H1 (cell line): ENCODE measurements around the gene FRY. TPM values are rescaled to one million over a fixed set of nuclear protein-coding genes. Genes with fewer than 3 reads are reported as not detected.

ENCODE experiments used
- CTCF ChIA-PET: fragments of 300-600 bp; sonication (Branson Sonifier 250); formaldehyde crosslinking; loops from one replicate; lab custom pipeline; 2021; ENCODE audit not compliant: partially characterized antibody; lab: Charles Lee
- POLR2A ChIA-PET: fragments of 300-600 bp; sonication (Branson Sonifier 250); formaldehyde crosslinking; loops from one replicate; lab custom pipeline; 2021; ENCODE audit warnings: inconsistent platforms; ENCODE audit not compliant: partially characterized antibody; lab: Charles Lee
- DNase-seq, 2 experiments: peaks; one replicate each; pipeline versions ENCODE4 v3.0.0 to v3.0.0-alpha.2; 2010 to 2022; ENCODE audit warnings: low spot score in 2 of 2, low read depth in 1 of 2, mixed read lengths in 1 of 2
- FAIRE-seq: peaks from 2 replicates; lab custom pipeline; 2011; peaks lifted over from hg19 to GRCh38; lab: Jason Lieb, UNC
- H2AFZ ChIP-seq: 2 replicates; pipeline ENCODE4 v1.8.1; 2012; ENCODE audit warnings: low read length, inconsistent platforms
- H2AK5ac ChIP-seq: 2 replicates; pipeline ENCODE4 v1.6.1; 2013; ENCODE audit warnings: low read depth, low read length
- H2BK120ac ChIP-seq: replicated peaks from 2 replicates; pipeline ENCODE3; 2013; ENCODE audit warnings: low read depth, low read length, inconsistent platforms
- H2BK12ac ChIP-seq: 2 replicates; pipeline ENCODE4 v1.6.1; 2013; ENCODE audit warnings: low read depth, low read length
- H2BK15ac ChIP-seq: 2 replicates; pipeline ENCODE4 v1.6.1; 2013; ENCODE audit warnings: low read length
- H2BK20ac ChIP-seq: 2 replicates; pipeline ENCODE4 v1.6.1; 2013; ENCODE audit warnings: low read length
- H2BK5ac ChIP-seq: 2 replicates; pipeline ENCODE4 v1.6.1; 2013; ENCODE audit warnings: low read depth, low read length
- H3K14ac ChIP-seq: 2 replicates; pipeline ENCODE4 v1.6.1; 2013; ENCODE audit warnings: inconsistent platforms; ENCODE audit not compliant: insufficient read length
- H3K18ac ChIP-seq: 2 replicates; pipeline ENCODE4 v1.6.1; 2013; ENCODE audit warnings: low read length; ENCODE audit errors: extremely low read depth
- H3K23ac ChIP-seq: 2 replicates; pipeline ENCODE4 v1.6.1; 2013; ENCODE audit warnings: inconsistent platforms; ENCODE audit not compliant: insufficient read length
- H3K23me2 ChIP-seq: 2 replicates; pipeline ENCODE4 v1.6.1; 2013; ENCODE audit warnings: low read depth, low read length
- H3K27ac ChIP-seq: 2 replicates; pipeline ENCODE4 v1.6.1; 2011; ENCODE audit warnings: low read depth, low read length, inconsistent platforms
- H3K27me3 ChIP-seq, 4 experiments: replicated peaks in 1 of 4; 1 replicate in 1 of 4; 2 replicates in 3 of 4; pipeline versions ENCODE4 v1.6.1 to v1.8.1; 2011 to 2013; ENCODE audit warnings: low read length in 3 of 4, mild to moderate bottlenecking in 3 of 4, inconsistent platforms in 2 of 4, mixed read lengths in 2 of 4, moderate library complexity in 1 of 4; ENCODE audit not compliant: control insufficient read depth in 3 of 4, insufficient read depth in 3 of 4; ENCODE audit errors: extremely low read depth in 1 of 4
- H3K36me3 ChIP-seq, 4 experiments: 2 replicates each; pipeline versions ENCODE4 v1.6.1 to v1.8.1; 2011 to 2013; ENCODE audit warnings: mild to moderate bottlenecking in 4 of 4, low read length in 3 of 4, moderate library complexity in 2 of 4, control low read depth in 1 of 4, inconsistent platforms in 1 of 4; ENCODE audit not compliant: insufficient read depth in 4 of 4, control insufficient read depth in 2 of 4
- H3K4ac ChIP-seq: replicated peaks from 2 replicates; pipeline ENCODE3; 2013; ENCODE audit warnings: low read length, low read depth, mixed read lengths, inconsistent platforms; ENCODE audit not compliant: insufficient read length
- H3K4me1 ChIP-seq, 4 experiments: replicated peaks in 1 of 4; 1 replicate in 1 of 4; 2 replicates in 3 of 4; pipeline versions ENCODE4 v1.6.1 to v1.8.1; 2011 to 2013; ENCODE audit warnings: low read length in 3 of 4, inconsistent platforms in 2 of 4, mixed read lengths in 1 of 4; ENCODE audit not compliant: insufficient read depth in 4 of 4, control insufficient read depth in 3 of 4
- H3K4me2 ChIP-seq, 2 experiments: 2 replicates each; pipeline versions ENCODE4 v1.6.1 to v1.8.1; 2011 to 2013; ENCODE audit warnings: low read depth in 2 of 2, low read length in 2 of 2, control low read depth in 1 of 2, inconsistent platforms in 1 of 2, mild to moderate bottlenecking in 1 of 2; ENCODE audit not compliant: insufficient read depth in 1 of 2
- H3K4me3 ChIP-seq, 4 experiments: fragments of 200-600, 300-600 bp in 1 of 4; sonication (generic), shearing (Covaris generic), sonication (Bioruptor Twin) in 1 of 4; 2 replicates each; pipeline versions ENCODE4 v1.5.1 to v1.8.1; 2011 to 2016; ENCODE audit warnings: low read length in 4 of 4, low read depth in 3 of 4, control low read depth in 2 of 4, inconsistent platforms in 2 of 4, mild to moderate bottlenecking in 2 of 4, mixed read lengths in 1 of 4, moderate library complexity in 1 of 4; ENCODE audit not compliant: insufficient read depth in 2 of 4; ENCODE audit errors: extremely low read depth in 1 of 4
- H3K56ac ChIP-seq: replicated peaks from 2 replicates; pipeline ENCODE3; 2013; ENCODE audit warnings: low read depth, mild to moderate bottlenecking, mixed read lengths, low read length, inconsistent platforms; ENCODE audit not compliant: insufficient read length
- H3K79me1 ChIP-seq: 2 replicates; pipeline ENCODE4 v1.6.1; 2013; ENCODE audit warnings: low read depth, low read length, control low read depth
- H3K79me2 ChIP-seq, 2 experiments: 2 replicates each; pipeline versions ENCODE4 v1.6.1 to v1.8.1; 2012 to 2013; ENCODE audit warnings: low read length in 2 of 2, mild to moderate bottlenecking in 2 of 2, inconsistent platforms in 1 of 2; ENCODE audit not compliant: insufficient read depth in 2 of 2, control insufficient read depth in 1 of 2
- H3K9ac ChIP-seq, 4 experiments: replicated peaks in 1 of 4; 1 replicate in 1 of 4; 2 replicates in 3 of 4; pipeline versions ENCODE4 v1.6.1 to v1.8.1; 2011 to 2013; ENCODE audit warnings: low read depth in 3 of 4, low read length in 3 of 4, control low read depth in 2 of 4, mild to moderate bottlenecking in 2 of 4, moderate library complexity in 2 of 4, inconsistent platforms in 1 of 4; ENCODE audit errors: extremely low read depth in 1 of 4
- H3K9me3 ChIP-seq, 2 experiments: 2 replicates each; pipeline versions ENCODE4 v1.6.1 to v1.8.1; 2012 to 2013; ENCODE audit warnings: mild to moderate bottlenecking in 2 of 2, moderate library complexity in 2 of 2, control low read depth in 1 of 2, inconsistent platforms in 1 of 2, low read depth in 1 of 2, low read length in 1 of 2, mixed read lengths in 1 of 2; ENCODE audit not compliant: insufficient read depth in 2 of 2
- H4K20me1 ChIP-seq, 2 experiments: replicated peaks in 1 of 2; 2 replicates each; pipeline versions ENCODE3 to v1.8.1; 2011 to 2013; ENCODE audit warnings: inconsistent platforms in 2 of 2, low read length in 2 of 2, mild to moderate bottlenecking in 1 of 2; ENCODE audit not compliant: insufficient read depth in 2 of 2, control insufficient read depth in 1 of 2
- H4K5ac ChIP-seq: 2 replicates; pipeline ENCODE4 v1.6.1; 2013; ENCODE audit warnings: low read length, low read depth, mixed read lengths, inconsistent platforms; ENCODE audit not compliant: insufficient read length
- H4K8ac ChIP-seq: 2 replicates; pipeline ENCODE4 v1.8.0; 2013; ENCODE audit warnings: mild to moderate bottlenecking, moderate library complexity, low read length, inconsistent platforms; ENCODE audit not compliant: insufficient read depth; ENCODE audit errors: extremely low read depth
- H4K91ac ChIP-seq: replicated peaks from 2 replicates; pipeline ENCODE3; 2013; ENCODE audit warnings: low read length, mixed read lengths, inconsistent platforms; ENCODE audit not compliant: insufficient read length
- ASH2L ChIP-seq: fragments of 200-600, 300-600 bp; sonication (generic); IDR thresholded peaks from one replicate; pipeline ENCODE4 v1.7.1; 2017; ENCODE audit warnings: low read length
- CHD2 ChIP-seq: IDR thresholded peaks from 2 replicates; pipeline ENCODE4 v1.6.1; 2012; ENCODE audit warnings: low read length, improper control_type of control experiment
- FOSL1 ChIP-seq: IDR thresholded peaks from 2 replicates; pipeline ENCODE4 v1.6.1; 2011; ENCODE audit warnings: mild to moderate bottlenecking, low read depth, low read length, moderate library complexity; ENCODE audit not compliant: insufficient read depth
- MAFK ChIP-seq: IDR thresholded peaks from 2 replicates; pipeline ENCODE4 v1.6.1; 2012; ENCODE audit warnings: low read depth, mild to moderate bottlenecking, improper control_type of control experiment, low read length
- MAX ChIP-seq: IDR thresholded peaks from 2 replicates; pipeline ENCODE4 v1.6.1; 2012; ENCODE audit warnings: inconsistent platforms
- NRF1 ChIP-seq: IDR thresholded peaks from 2 replicates; pipeline ENCODE4 v1.6.1; 2011; ENCODE audit warnings: mild to moderate bottlenecking, low read depth, low read length, improper control_type of control experiment
- PHF8 ChIP-seq: fragments of 200-600 bp; sonication (generic); conservative IDR thresholded peaks from 2 replicates; pipeline ENCODE4 v1.7.1; 2012; ENCODE audit warnings: low read depth, mild to moderate bottlenecking, inconsistent platforms, low read length, moderate library complexity
- POLR2A ChIP-seq, 2 experiments: IDR thresholded peaks; 1 replicate in 1 of 2; 2 replicates in 1 of 2; pipeline ENCODE4 v1.6.1; 2011; ENCODE audit warnings: low read depth in 2 of 2, low read length in 2 of 2, mild to moderate bottlenecking in 2 of 2; ENCODE audit errors: control extremely low read depth in 1 of 2
- POLR2AphosphoS5 ChIP-seq: IDR thresholded peaks from 2 replicates; pipeline ENCODE4 v1.6.1; 2011; ENCODE audit warnings: low read depth, low read length
- POU5F1 ChIP-seq: IDR thresholded peaks from 2 replicates; pipeline ENCODE4 v1.6.1; 2011; ENCODE audit warnings: low read depth, mild to moderate bottlenecking, low read length, moderate library complexity
- RAD21 ChIP-seq, 2 experiments: IDR thresholded peaks in 1 of 2; conservative IDR thresholded peaks in 1 of 2; 2 replicates each; pipeline ENCODE4 v1.6.1; 2011; ENCODE audit warnings: low read depth in 2 of 2, low read length in 2 of 2, improper control_type of control experiment in 1 of 2, inconsistent platforms in 1 of 2, mild to moderate bottlenecking in 1 of 2, moderate library complexity in 1 of 2
- RNF2 ChIP-seq: fragments of 200-900, 300-1000 bp; sonication (generic); IDR thresholded peaks from 2 replicates; pipeline ENCODE4 v1.7.1; 2016; ENCODE audit warnings: borderline replicate concordance, low read depth, mild to moderate bottlenecking, antibody characterized with exemption, low read length; ENCODE audit not compliant: poor library complexity, severe bottlenecking; ENCODE audit errors: missing control alignments
- SIRT6 ChIP-seq: IDR thresholded peaks from one replicate; pipeline ENCODE4 v1.7.1; 2012; ENCODE audit warnings: low read length, inconsistent platforms
- SP1 ChIP-seq: IDR thresholded peaks from 2 replicates; pipeline ENCODE4 v1.6.1; 2011; ENCODE audit warnings: low read depth, low read length
- SP4 ChIP-seq: IDR thresholded peaks from 2 replicates; pipeline ENCODE4 v1.6.1; 2012; ENCODE audit warnings: low read length, inconsistent platforms
- SRF ChIP-seq: IDR thresholded peaks from 2 replicates; pipeline ENCODE4 v1.6.1; 2011; ENCODE audit warnings: mild to moderate bottlenecking, low read depth, low read length, moderate library complexity
- WGBS, 2 experiments: shearing (Covaris generic) in 1 of 2; methylation state at CpG; one replicate each; pipeline versions ENCODE4 v1.1.6 to v1.1.7; 2013 to 2015; ENCODE audit warnings: low lambda C conversion rate in 2 of 2, mixed read lengths in 2 of 2, inconsistent platforms in 1 of 2, low coverage in 1 of 2, missing lambda C conversion rate in 1 of 2; ENCODE audit not compliant: insufficient replicate concordance in 2 of 2, insufficient coverage in 1 of 2, insufficient read length in 1 of 2; ENCODE audit errors: extremely low coverage in 1 of 2, missing lambda C conversion rate in 1 of 2; 5-methylcytosine and 5-hydroxymethylcytosine counted together
- polyA plus RNA-seq, 7 experiments: library from polyadenylated mRNA; depleted of rRNA in 3 of 7; stranded (reverse) in 5 of 7; unstranded in 2 of 7; fragments of >200 nt in 5 of 7; fragments of 200-250 nt in 2 of 7; gene quantifications; 1 replicate in 5 of 7; 2 replicates in 1 of 7; 4 replicates in 1 of 7; pipeline versions ENCODE4 v1.2.1 to v1.2.3, GENCODE V29; 2011 to 2013; ENCODE audit warnings: missing spikeins in 2 of 7, mixed read lengths in 2 of 7
- total RNA-seq: library from RNA; stranded (reverse); fragmentation: NEBNext Ultra II Directional; extraction: Animal tissue kit (Norgen Biotek cat#: 25700); gene quantifications from 2 replicates; pipeline ENCODE4 v1.2.1, GENCODE V29; 2021

FRY gene
- total and polyA plus RNA-seq, 2 of the 8 experiments (the other 6 are each of a cell fraction or from before 2014, with no cell fraction given) = 4.3 to 9.2 TPM

GRCh38 chr13:32209652-32210051, 178.1 kb downstream of the FRY start:
- Histone ChIP-seq H4K20me1 (no peaks in the 10 kb centered on the region), H3K18ac (no peak overlapping the region), H2BK120ac (no peak overlapping the region), H4K91ac (no peak overlapping the region), H3K23ac (no peak overlapping the region), H3K27me3 (no peaks in the 10 kb centered on the region), H2BK12ac (no peak overlapping the region), H3K79me1 (no peaks in the 10 kb centered on the region), H2BK5ac (no peak overlapping the region), H2AFZ (no peak overlapping the region), H3K36me3 (peaks cover 0 to 4% (median 1%) of the 10 kb centered on the region in 4 experiments; a peak in 3 of 8 replicates), H3K79me2 (no peaks in the 10 kb centered on the region), H4K8ac (no peak overlapping the region), H3K14ac (no peak overlapping the region), H2AK5ac (no peak overlapping the region), H2BK20ac (no peak overlapping the region), H3K4me3 (no peak overlapping the region), H3K23me2 (no peaks in the 10 kb centered on the region), H3K9ac (no peak overlapping the region), H3K4me1 (0 out of 7 replicates have a peak, but pooled peaks cover 0 to 2% (median 0%) of the 10 kb centered on the region in 4 experiments), H3K27ac (no peak overlapping the region), H3K56ac (no peak overlapping the region), H3K9me3 (no peaks in the 10 kb centered on the region), H3K4me2 (no peak overlapping the region), H4K5ac (no peak overlapping the region), H2BK15ac (no peak overlapping the region), H3K4ac (no peak overlapping the region)
- CTCF ChIA-PET = interaction anchor here (1.5 kb wide), 1 partner anchor 45 kb away, joined by 5 read pairs; no protein-coding TSS in a partner anchor
- POLR2A ChIA-PET = no interaction called here
- peak; percentile 28 for FAIRE-seq
- 91% methylated on average over 2 of the region's 2 CpGs; no CpG with 5 or more reads in 1 of the 2 experiments for WGBS, 2 experiments
- DNase-seq = no peak
- no peak for TF ChIP-seq RNF2
- TF ChIP-seq PHF8 = no peak
- TF ChIP-seq RAD21 (IDR thresholded peaks at IDR 0.05 in 1 of 2, conservative IDR thresholded peaks at IDR 0.05 in 1 of 2; ENCODE audit: low read depth in 2 of 2, low read length in 2 of 2) = no peak
- TF ChIP-seq POLR2A (IDR thresholded peaks at IDR 0.05; ENCODE audit: control extremely low read depth in 1 of 2, low read depth in 2 of 2, low read length in 2 of 2) = no peak
- TF ChIP-seq SRF = no peak
- TF ChIP-seq POU5F1 = no peak
- TF ChIP-seq ASH2L = no peak
- TF ChIP-seq SP1 = no peak
- no peak for TF ChIP-seq SP4
- no peak for TF ChIP-seq SIRT6
- no peak for TF ChIP-seq POLR2AphosphoS5
- TF ChIP-seq FOSL1 = no peak
- no peak for TF ChIP-seq MAX
- no peak for TF ChIP-seq MAFK
- no peak for TF ChIP-seq CHD2
- TF ChIP-seq NRF1 = no peak
